ENCODE results near the gene CDHR3.
A peak's percentile ranks its signal among the peaks of the same experiment; 100 is the strongest.

CDHR3 gene

GRCh38 chr7:106015381-106016218 is 52.5 kb downstream of the CDHR3 start:
- H3K4me3 Mint-ChIP-seq = no peak overlapping the region
- H3K4me1 Mint-ChIP-seq (ENCODE audit: low read depth) = peaks cover 20% of the 10 kb centered on the region
- H3K27ac Mint-ChIP-seq = no peak overlapping the region
- H3K36me3 Mint-ChIP-seq (ENCODE audit: low read depth) = no peaks in the 10 kb centered on the region
- DNase-seq (ENCODE audit: low spot score) = no peak
- H3K27me3 Mint-ChIP-seq (ENCODE audit: low read depth) = peaks cover 24% of the 10 kb centered on the region
- no peaks in the 10 kb centered on the region for H3K9me3 Mint-ChIP-seq

- Mint-ChIP-seq H3K4me3 (no peak overlapping the region), H3K36me3 (ENCODE audit: low read depth) (no peaks in the 10 kb centered on the region), H3K27me3 (ENCODE audit: low read depth) (peaks cover 21% of the 10 kb centered on the region), H3K9me3 (no peaks in the 10 kb centered on the region), H3K4me1 (ENCODE audit: low read depth) (peaks cover 20% of the 10 kb centered on the region), H3K27ac (no peak overlapping the region)
- no peak for DNase-seq (ENCODE audit: low spot score)
Measured at GRCh38 chr7:106016331-106016730, 53.3 kb downstream of the CDHR3 start.

GRCh38 chr7:106017657-106018056 is 54.6 kb downstream of the CDHR3 start:
- no peak for DNase-seq (ENCODE audit: low spot score)
- H3K27me3 Mint-ChIP-seq (ENCODE audit: low read depth) = peaks cover 15% of the 10 kb centered on the region
- H3K4me3 Mint-ChIP-seq = no peak overlapping the region
- no peak overlapping the region for H3K27ac Mint-ChIP-seq
- H3K36me3 Mint-ChIP-seq (ENCODE audit: low read depth) = no peaks in the 10 kb centered on the region
- peaks cover 26% of the 10 kb centered on the region for H3K4me1 Mint-ChIP-seq (ENCODE audit: low read depth)
- no peaks in the 10 kb centered on the region for H3K9me3 Mint-ChIP-seq

- H3K27ac Mint-ChIP-seq = no peak overlapping the region
- H3K36me3 Mint-ChIP-seq (ENCODE audit: low read depth) = no peaks in the 10 kb centered on the region
- no peak overlapping the region for H3K4me3 Mint-ChIP-seq
- no peaks in the 10 kb centered on the region for H3K9me3 Mint-ChIP-seq
- no peak for DNase-seq (ENCODE audit: low spot score)
- H3K4me1 Mint-ChIP-seq (ENCODE audit: low read depth) = peaks cover 37% of the 10 kb centered on the region
- peaks cover 15% of the 10 kb centered on the region for H3K27me3 Mint-ChIP-seq (ENCODE audit: low read depth)
Measured at GRCh38 chr7:106018566-106019469, 55.8 kb downstream of the CDHR3 start.

GRCh38 chr7:106019470-106019820 is 56.4 kb downstream of the CDHR3 start:
- Mint-ChIP-seq H3K27me3 (ENCODE audit: low read depth) (peaks cover 20% of the 10 kb centered on the region), H3K4me1 (ENCODE audit: low read depth) (peaks cover 40% of the 10 kb centered on the region), H3K27ac (no peak overlapping the region), H3K4me3 (no peak overlapping the region), H3K9me3 (no peaks in the 10 kb centered on the region), H3K36me3 (ENCODE audit: low read depth) (no peaks in the 10 kb centered on the region)
- no peak for DNase-seq (ENCODE audit: low spot score)

- H3K27me3 Mint-ChIP-seq (ENCODE audit: low read depth) = peaks cover 18% of the 10 kb centered on the region
- peaks cover 47% of the 10 kb centered on the region for H3K4me1 Mint-ChIP-seq (ENCODE audit: low read depth)
- no peak for DNase-seq (ENCODE audit: low spot score)
- H3K36me3 Mint-ChIP-seq (ENCODE audit: low read depth) = no peaks in the 10 kb centered on the region
- peak overlapping the region; percentile 88 for H3K27ac Mint-ChIP-seq
- H3K9me3 Mint-ChIP-seq = no peaks in the 10 kb centered on the region
- peak overlapping the region; percentile 69 for H3K4me3 Mint-ChIP-seq
Measured at GRCh38 chr7:106021151-106022067, 58.3 kb downstream of the CDHR3 start.

- peak overlapping the region; percentile 69 for H3K4me3 Mint-ChIP-seq
- H3K4me1 Mint-ChIP-seq (ENCODE audit: low read depth) = peaks cover 47% of the 10 kb centered on the region
- no peaks in the 10 kb centered on the region for H3K9me3 Mint-ChIP-seq
- DNase-seq (ENCODE audit: low spot score) = peak; percentile 76
- no peaks in the 10 kb centered on the region for H3K36me3 Mint-ChIP-seq (ENCODE audit: low read depth)
- peak overlapping the region; percentile 88 for H3K27ac Mint-ChIP-seq
- H3K27me3 Mint-ChIP-seq (ENCODE audit: low read depth) = peaks cover 20% of the 10 kb centered on the region
Measured at GRCh38 chr7:106022193-106022821, 59.2 kb downstream of the CDHR3 start.

GRCh38 chr7:106023369-106024322 is 60.6 kb downstream of the CDHR3 start:
- Mint-ChIP-seq H3K27ac (no peak overlapping the region), H3K4me3 (peak overlapping the region; percentile 2), H3K4me1 (ENCODE audit: low read depth) (peaks cover 46% of the 10 kb centered on the region)

GRCh38 chr7:106026101-106026500 is 63.0 kb downstream of the CDHR3 start:
- Mint-ChIP-seq H3K9me3 (no peaks in the 10 kb centered on the region), H3K27me3 (ENCODE audit: low read depth) (peaks cover 24% of the 10 kb centered on the region), H3K4me1 (ENCODE audit: low read depth) (peaks cover 44% of the 10 kb centered on the region), H3K36me3 (ENCODE audit: low read depth) (no peaks in the 10 kb centered on the region), H3K27ac (no peak overlapping the region), H3K4me3 (no peak overlapping the region)
- no peak for DNase-seq (ENCODE audit: low spot score)

More at GRCh38 chr7:106023369-106024322, 60.6 kb downstream of the CDHR3 start:
- peaks cover 20% of the 10 kb centered on the region for H3K27me3 Mint-ChIP-seq (ENCODE audit: low read depth)
- no peaks in the 10 kb centered on the region for H3K9me3 Mint-ChIP-seq
- no peak for DNase-seq (ENCODE audit: low spot score)
- no peaks in the 10 kb centered on the region for H3K36me3 Mint-ChIP-seq (ENCODE audit: low read depth)

GRCh38 chr7:106029451-106029850 is 66.4 kb downstream of the CDHR3 start:
- Mint-ChIP-seq H3K4me1 (ENCODE audit: low read depth) (peaks cover 20% of the 10 kb centered on the region), H3K4me3 (no peak overlapping the region), H3K27ac (no peak overlapping the region), H3K27me3 (ENCODE audit: low read depth) (peaks cover 33% of the 10 kb centered on the region), H3K9me3 (no peaks in the 10 kb centered on the region), H3K36me3 (ENCODE audit: low read depth) (no peaks in the 10 kb centered on the region)
- no peak for DNase-seq (ENCODE audit: low spot score)

- Mint-ChIP-seq H3K4me3 (no peak overlapping the region), H3K4me1 (ENCODE audit: low read depth) (peaks cover 16% of the 10 kb centered on the region), H3K36me3 (ENCODE audit: low read depth) (no peaks in the 10 kb centered on the region), H3K27ac (no peak overlapping the region), H3K9me3 (no peaks in the 10 kb centered on the region), H3K27me3 (ENCODE audit: low read depth) (peaks cover 33% of the 10 kb centered on the region)
- DNase-seq (ENCODE audit: low spot score) = no peak
Measured at GRCh38 chr7:106029941-106030340, 66.9 kb downstream of the CDHR3 start.

GRCh38 chr7:106031300-106032035 is 68.4 kb downstream of the CDHR3 start:
- no peaks in the 10 kb centered on the region for H3K9me3 Mint-ChIP-seq
- no peak overlapping the region for H3K4me3 Mint-ChIP-seq
- DNase-seq (ENCODE audit: low spot score) = no peak
- H3K4me1 Mint-ChIP-seq (ENCODE audit: low read depth) = peaks cover 6% of the 10 kb centered on the region
- peaks cover 29% of the 10 kb centered on the region for H3K27me3 Mint-ChIP-seq (ENCODE audit: low read depth)
- no peak overlapping the region for H3K27ac Mint-ChIP-seq
- H3K36me3 Mint-ChIP-seq (ENCODE audit: low read depth) = no peaks in the 10 kb centered on the region

Measured in T-helper 2 cell treated with Interferon-gamma antibody and Interleukin-4, amounts not matched to agents 5 μg/mL and 100 μg/mL, for 36 hours (primary cell).